CD4-positive, alpha-beta T cell treated with Interleukin-4 for 4 hours (primary cell): ENCODE results near the gene CXorf58.

Experiments used
- DNase-seq: peaks from one replicate; pipeline ENCODE4 v3.0.0-alpha.2; 2020

CXorf58 gene

DNA sequence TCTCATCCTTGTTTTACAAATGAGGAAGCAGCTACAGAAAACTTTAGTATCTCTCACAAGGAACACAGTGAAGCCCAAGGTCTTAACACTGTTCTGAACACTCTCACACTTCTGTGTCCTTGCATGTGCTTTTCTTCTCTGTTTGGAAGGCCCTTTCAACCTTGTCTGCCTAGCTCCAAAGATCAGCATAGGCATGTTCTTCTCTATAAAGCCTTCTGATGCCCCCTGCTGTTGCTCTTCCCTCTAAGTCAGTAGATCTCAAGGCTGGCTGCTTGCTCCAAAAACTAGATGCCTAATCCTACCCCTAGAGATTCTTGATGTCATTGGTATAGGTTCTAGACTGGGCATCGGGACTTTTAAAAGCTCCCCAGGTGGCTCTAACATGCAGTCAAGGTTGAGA lies 6.0 kb upstream of the CXorf58 start:
- peak; percentile 48 for DNase-seq

DNA sequence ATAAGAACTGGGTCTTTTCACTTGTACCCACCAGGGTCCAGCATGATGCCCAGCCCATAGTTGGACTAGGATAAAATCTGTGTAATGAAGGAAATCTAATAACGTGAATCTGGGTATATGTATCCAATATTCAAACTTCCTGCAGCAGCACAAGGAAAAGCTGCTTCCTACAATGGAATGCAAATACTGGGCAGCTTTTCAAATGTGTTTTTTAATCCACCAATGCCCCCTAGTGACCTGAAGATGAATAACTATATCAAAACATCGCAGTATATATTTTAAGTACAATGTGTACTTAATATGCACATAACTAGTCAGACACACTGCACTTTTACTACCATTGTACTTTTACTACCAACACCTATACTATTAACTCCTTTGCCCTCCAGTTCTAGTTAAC lies 5.4 kb upstream of the CXorf58 start:
- peak; percentile 50 for DNase-seq

DNA sequence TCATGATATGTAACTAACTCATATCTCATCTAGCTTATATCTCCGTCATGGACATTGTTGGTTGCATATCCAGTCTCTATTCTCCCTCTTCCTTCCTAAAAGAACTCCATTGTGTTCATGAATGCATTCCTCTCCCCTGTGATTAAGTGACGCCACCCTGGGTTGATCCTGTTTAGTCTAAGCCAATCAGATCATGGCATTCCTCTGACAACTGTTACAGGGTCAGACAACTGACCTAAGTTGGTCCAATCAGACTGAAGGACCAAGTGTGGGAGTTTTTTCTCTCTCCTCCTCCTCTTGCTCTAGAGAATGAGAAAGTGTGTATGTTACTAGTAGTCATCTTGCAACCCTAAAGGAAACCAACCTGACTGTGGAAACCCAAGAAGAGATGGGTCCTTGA lies 3.7 kb upstream of the CXorf58 start:
- DNase-seq, result no peak

DNA sequence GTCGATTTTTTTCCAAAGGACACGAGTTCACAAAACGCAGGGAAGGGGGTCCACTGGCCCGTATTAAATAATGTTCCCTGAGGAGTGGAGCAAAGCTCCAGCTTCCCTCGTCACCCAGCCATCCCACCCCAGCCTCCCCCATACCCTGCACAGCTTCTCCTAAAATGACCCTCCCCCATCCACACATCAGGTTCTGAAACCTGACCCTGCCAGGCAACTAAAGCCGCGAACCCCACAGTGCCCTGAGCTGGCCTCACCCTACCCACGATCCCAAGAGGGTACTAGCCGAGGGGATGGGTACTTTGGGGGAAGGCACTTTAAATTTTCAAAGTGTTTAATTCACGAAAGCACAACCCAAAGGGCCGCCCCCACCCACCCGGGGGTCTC lies 702 bp upstream of the CXorf58 start:
- DNase-seq, result no peak

DNA sequence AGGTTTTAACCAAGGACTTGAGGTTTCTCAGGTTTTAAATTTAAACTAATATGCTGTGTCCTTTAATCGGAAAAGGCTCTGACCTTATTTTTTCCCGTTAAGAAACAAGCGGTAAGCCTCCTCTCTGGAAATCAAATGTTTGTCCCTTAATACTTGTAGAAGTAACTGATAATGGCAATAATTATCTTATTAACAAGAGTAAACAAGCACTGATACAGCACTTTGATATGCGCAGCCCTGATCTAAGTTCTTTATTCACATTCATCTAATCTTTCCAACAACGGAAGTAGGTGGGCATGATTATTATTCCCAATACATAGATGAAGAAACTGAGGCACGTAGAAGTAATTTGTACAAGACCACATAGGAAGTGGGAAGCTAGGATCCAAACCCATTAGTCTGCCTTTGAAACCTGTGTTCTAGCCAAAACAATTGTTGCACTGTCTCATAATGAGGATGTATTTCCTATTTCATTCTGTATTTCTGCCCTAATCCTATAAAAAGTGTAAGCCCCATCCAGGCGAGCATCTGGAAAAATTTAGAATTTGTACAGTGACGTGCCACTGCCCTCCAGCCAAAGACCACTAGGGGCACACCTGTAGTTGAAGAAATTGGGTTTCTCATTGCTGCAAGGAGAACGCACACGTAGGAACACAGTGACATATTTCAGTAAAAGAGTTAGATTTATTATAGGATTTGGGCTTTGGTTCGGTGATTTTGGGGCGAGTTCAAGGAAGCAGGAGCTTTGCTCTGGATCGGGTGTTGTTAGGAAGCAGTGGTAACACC lies 606 bp downstream of the CXorf58 start:
- no peak for DNase-seq

DNA sequence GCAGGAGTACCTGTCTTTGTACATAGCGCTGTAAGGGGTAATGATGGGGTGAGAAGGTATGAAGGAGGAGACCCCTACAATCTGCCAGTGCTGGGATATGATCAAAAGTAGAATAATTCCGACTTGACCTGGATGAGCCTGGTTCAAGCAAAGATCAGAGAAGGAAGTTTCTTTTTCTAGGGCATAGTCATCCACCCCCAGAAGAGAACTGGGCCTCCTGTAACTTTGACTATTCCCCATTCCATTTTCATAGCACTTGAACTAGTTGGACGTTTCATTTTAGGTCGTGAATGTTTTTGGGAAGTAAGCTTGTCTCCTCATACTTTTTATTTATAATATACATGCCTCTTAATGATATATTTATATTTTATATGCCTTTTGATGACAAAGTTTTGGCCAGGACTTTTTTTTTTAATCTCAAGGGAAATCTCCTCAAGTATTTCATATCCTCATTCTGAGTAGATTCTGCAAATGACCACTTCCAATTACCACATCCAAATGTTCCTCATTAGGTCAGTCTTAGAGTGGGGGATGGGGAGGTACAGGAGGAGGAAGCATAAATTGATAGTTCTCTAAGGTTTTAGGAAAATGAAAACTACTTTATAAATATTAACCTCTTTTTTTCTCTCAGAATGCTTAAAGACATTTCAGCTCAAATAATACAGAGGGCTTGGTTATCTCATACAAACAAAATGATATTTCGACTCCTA lies 3.5 kb downstream of the CXorf58 start:
- DNase-seq, result no peak

DNA sequence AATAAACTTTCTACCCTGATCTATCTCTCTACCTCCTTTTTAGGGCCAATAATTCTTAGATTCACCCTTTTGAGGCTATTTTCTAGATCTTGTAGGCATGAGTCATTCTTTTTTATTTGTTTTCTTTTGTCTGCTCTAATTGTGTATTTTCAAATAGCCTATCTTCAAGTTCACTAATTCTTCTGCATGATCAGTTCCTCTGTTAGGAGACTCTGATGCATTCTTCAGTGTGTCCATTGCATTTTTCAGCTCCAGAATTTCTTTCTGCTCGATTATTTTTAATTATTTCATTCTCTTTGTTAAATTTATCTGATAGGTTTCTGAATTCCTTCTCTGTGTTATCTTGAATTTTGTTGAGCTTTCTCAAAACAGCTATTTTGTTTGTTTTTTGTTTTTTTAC lies 11.3 kb downstream of the CXorf58 start:
- DNase-seq, result no peak

DNA sequence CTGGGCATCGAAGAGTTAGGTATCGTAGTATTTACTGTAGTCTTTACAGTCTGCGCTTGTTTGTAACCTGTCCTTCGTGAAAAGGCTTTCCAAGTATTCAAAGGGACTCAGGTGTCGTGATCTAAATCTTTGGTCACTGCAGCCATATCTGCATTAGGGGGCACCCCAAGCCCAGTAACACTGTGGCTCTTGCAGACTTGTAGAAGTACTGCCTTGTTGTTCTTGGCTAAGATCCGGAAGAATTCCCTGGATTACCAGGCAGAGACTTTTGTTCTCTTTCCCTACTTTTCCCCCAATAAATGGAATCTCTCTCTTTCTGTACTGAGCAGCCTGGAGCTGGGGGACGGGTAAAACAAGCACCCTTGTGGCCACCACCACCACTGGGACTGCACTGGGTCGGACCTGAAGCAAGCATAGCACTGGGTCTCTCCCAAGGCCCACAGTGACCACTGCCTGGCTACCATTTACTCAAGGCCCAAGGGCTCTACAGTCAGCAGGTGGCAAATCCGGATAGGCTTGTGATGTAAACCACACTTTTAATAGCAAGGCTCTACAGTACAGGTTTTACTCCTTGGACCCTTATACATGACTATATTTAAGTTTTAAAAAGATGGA lies 12.0 kb downstream of the CXorf58 start:
- DNase-seq, result no peak

DNA sequence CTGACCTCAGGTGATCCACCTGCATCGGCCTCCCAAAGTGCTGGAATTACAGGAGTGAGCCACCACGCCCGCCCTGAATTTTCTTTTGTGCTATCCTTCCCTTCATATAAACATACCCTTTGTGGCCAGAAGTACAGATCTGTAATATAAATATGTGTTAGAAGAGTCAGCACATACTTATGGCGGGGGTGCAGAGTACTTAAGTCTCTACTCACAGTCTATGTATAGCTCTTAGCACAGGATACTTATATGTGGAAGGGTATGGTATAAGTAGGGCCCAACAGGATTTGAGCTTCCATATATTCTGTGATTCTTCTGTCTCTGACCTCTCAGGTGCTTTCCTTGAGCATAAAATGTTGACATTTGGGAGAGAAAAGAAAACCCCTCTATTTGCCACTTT lies 18.2 kb downstream of the CXorf58 start:
- no peak for DNase-seq

DNA sequence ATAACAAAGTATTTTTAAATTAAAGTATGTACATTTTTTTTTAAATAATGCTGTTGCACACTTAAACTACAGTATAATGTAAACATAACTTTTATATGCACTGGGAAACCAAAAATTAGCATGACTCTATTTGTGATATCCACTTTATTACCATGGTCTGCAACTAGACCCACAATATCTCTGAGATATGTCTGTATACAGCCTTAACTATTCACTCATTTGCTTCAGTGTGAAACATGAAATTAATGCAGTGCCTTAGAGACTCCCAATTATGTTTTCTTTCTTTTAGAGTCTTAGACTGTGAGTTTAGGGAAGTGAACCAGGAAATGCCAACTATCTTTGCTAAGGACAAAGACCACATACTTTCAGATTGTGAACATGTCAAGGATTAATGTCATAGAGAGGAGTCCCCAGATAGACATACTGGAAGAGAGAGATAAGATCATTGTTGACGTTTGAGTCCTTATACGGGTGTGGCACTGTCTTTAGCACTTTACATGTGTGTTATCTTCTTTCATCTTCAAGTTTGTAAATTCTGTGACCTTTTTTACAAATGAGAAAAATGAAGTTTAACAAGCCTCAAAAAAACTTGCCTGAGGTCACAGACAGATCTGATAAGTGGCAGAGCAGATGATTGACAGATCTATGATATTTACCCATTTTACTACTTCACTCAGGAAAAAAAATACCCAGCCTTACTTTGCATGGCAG lies 23.2 kb downstream of the CXorf58 start:
- peak; percentile 23 for DNase-seq

DNA sequence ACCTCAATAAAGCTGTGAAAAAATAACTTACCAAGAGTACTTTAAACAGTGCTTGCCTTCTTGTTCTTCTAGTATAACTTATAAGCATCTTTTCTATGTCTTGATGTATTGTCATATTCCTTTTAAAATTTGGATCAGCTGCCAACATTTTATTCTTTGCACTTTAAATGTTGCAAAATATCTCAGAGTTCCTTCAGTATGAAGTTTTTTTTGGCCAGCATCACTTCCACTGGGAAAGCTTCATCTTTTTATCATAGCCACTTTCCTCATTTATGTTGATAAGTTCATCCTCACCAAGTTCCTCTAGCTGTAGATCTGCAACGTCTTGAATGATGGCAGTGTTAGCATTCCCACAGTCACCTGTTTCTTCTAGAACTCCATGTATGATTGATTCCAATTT lies 24.2 kb downstream of the CXorf58 start:
- DNase-seq, result no peak

DNA sequence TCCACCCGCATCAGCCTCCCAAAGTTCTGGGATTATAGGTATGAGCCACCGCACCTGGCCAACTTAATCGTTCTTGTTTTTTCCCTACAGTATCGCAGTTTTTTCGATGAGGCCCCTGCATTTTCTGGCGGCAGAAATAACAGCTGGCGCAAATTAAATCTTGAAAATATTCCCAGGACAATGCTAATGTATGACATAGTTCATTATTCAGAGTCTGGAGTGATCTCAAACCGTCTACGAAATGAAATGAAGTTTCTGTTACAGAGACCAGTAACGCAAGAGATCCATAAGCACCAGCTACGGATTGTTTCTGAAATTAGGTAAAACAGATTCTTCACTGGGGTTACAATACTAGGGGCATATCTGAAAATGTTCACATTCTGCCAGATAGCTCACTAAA lies 27.3 kb downstream of the CXorf58 start:
- no peak for DNase-seq

DNA sequence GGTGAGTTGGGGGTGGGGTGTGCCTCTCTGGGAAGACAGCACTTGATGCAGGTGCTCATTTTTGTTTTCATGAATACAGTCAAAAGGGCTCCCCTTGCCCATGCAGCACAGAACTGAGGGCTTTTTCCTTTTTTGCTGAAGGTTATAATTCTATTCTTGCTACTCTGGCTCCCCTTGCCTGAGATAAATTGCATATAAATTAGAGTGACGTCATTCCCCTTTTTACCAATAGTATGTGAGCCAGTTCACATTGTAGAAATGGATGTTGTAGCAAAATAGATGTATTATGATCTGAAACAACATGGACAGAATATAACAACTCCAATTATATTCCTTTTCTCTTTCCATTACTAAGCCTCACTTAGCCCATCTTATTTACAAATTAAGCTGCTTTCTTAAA lies 28.4 kb downstream of the CXorf58 start:
- no peak for DNase-seq

DNA sequence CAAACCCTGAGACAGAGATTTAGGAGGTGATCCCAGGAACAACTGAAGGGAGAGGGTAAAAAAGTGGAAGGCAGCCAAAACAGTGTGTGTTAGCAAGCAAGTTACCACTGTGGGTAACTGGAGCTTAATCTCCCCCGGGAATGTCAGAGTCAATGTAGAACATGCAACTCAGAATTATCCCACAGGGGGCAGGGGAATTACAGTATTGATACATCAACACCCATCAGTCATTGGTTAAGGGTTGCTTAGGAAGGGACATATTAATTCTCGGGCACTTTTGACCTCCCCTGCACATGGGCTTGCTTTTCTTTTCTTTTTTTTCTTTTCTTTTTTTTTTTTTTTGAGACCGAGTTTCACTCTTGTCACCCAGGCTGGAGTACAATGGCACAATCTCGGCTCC lies 29.3 kb downstream of the CXorf58 start:
- no peak for DNase-seq

DNA sequence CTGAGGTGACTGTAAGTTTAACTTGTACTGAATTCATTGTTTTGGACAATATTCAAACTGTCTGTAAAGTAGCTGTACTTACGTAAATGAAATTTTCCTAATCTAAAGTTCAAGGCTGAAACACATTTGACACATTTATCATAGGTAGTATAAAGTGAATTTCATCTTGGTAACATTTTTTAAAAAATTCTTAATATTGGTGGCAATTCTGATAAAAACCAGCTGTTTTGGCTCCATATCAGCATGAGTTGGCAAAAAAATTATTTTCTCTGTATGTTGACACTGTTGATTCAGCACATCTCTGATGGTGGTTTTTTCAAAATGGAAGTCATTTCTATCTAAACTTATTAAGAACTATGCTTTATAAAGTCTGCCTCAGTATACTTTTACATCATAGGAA lies 30.9 kb downstream of the CXorf58 start:
- DNase-seq, result no peak

DNA sequence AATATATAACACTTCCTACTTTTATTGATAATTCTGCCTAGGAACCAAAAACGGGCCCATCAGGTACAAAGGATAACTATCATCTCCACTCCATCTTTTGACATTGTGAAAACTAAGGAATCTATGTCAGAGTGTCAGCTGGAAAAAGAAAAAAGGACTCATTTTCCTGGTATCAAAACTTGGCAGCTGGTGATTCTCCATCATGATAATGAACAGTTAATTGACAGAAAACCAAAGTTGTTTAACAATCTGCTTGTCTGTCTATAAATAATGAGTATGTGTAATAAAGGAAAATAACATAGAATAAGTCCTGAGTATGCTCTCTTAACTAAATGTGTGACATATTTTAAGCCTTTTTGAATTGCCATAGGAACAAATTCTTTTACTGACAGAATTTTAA lies 31.4 kb downstream of the CXorf58 start:
- DNase-seq, result no peak

DNA sequence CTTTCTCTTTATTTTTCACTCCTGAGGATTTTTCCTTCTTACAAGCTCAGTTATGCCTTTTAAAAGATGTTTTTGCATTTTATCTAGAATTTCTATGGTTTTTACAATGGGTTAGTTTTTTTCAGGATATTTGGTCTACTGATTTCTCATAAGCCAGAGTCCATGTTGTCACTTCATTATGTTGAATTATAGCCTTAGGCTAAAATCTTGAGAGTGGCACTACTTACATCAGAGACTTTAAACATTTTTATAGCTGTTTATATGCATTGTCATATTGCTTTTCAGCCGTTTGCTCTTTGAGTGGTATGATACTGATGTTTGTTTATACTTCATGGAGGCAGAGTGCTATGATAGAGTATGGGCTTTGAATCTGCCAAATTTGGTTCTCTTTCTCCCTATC lies 36.4 kb downstream of the CXorf58 start:
- DNase-seq, result no peak

DNA sequence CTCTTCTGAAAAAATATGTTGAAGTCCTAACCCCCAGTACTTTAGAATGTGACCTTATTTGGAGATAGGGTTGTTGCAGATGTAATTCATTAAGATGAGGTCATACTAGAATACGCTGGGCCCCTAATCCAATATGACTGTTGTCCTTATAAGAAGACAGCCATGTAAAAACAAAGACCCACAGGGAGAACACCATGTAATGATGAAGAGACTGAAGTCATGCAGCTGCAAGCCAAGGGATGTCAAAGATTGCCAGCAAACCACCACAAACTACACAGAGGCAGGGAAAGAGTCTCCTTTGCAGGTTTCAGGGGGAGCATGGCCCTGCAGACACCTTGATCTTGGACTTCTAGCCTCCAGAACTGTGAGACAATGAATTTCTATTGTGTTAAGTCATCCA lies 37.4 kb downstream of the CXorf58 start:
- DNase-seq, result no peak

DNA sequence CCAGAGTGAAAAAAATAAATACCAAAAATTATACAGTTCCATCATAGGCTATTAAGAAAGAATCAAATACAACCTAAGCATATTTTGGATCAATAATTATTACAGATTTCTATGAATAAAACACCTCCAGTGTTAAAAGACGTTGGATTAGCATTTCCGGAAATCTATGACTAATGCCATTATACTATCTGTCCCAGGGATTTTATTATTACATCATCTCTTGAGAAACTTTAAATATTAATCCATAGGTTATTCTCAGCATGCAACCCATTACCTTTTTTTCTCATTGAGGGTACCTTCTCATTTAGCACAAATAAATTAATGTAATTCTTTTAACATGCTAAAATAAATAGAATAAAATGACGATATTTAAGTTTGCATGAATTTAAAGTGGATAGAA lies 44.6 kb downstream of the CXorf58 start:
- DNase-seq, result no peak

DNA sequence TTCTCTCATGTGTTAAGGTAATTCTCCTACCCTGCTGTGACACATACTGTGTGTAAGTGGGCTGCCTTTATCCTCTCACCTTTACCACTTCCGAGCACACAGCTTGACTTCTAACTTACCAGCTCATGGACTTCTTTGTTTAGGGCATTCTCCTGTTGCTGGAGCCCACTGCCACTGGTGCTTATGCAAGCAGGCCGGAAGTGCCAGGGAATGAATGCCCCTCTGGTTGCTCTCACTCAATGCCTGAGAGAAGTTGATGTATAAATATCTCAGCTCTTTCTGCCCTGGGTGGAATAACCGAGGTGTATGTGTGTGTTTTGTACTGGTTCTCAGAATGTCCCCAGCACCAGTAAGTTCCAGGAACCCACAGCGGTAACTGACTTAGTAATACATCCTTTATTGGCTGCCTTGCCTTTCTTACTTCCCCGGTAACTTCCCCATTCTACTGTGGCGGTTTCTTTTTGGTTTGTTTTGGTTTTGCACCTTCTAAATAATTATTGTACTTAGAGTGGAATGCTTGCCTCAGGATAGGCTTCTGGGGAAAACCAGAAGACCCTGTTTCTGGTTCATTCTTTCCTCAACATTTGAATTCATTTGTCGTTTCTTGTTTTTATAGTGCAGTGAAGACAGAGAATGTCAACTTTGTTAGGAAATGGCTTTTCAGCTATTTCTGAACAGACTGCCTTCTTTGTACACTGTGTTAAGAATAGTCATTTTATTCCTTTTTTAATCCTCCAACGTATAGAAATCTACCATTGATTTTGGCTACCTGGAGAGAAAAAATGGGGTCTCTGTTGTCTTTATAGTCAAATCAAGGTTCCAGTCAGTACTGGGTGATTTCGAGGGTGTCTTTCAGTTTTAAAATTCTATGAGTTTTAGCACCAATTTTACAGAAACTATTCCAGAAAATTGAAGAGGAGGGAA lies 45.4 kb downstream of the CXorf58 start:
- peak; percentile 60 for DNase-seq

DNA sequence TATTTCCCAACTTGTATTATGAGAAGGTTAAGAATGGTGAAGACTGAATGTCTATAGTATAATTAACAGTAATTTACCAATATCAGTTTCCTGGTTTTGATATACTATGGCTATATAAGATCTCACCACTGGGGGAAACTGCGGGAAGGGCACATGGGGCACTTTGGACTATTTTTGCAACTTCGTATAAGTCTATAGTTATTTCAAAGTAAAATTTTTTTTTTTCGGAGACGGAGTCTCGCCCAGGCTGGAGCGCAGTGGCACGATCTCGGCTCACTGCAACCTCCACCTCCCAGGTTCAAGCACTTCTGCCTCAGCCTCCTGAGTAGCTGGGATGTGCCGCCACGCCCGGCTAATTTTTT lies 46.1 kb downstream of the CXorf58 start:
- DNase-seq, result peak; percentile 1

DNA sequence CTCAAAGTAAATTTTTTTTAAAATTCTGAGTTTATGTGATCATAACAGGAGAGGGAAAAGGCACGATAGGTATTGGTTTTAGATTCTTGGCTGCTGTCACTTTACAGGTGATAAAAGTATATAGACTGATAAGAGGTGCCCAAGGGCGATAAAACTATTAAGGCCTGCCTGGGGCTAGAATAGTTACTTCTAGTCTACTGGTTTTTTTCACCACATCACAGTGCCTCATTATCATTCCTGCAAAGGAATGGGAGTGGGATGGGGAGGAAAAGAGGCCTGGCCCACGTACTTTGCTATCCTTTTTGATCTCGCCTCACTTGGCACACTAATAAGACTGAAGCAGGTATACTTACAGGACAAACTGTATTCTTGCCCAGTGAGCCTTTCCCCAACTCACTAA lies 46.6 kb downstream of the CXorf58 start:
- no peak for DNase-seq

DNA sequence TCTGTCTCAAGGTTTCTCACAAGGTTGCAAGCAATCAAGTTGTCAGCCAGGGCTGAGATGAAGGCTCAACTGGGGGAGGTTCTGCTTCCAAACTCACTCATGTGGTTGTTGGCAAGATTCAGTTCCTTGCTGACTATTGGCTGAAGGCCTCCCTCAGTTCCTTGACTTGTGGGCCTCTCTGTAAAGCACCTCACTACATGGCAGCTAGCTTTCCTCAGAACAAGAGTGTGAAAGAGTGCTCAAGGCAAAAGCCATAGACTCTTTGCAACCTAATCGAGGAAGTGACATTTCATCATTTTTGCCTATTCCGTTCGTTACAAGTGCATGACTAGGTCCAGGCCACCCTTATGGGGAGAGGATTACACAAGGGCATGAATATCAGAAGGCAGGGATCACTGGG lies 52.0 kb downstream of the CXorf58 start:
- DNase-seq, result peak; percentile 0
